ENCODE data around the gene EMSY. TPM values are rescaled to one million over a fixed set of nuclear protein-coding genes. Genes with fewer than 3 reads are reported as not detected.

EMSY gene
- total and polyA plus RNA-seq, 2 donors (not counting 3 experiments of a cell fraction or from before 2014, with no cell fraction given) = 18.3 to 25.7 TPM

GRCh38 chr11:76553554-76554476 is 109.0 kb downstream of the EMSY start:
- DNase-seq (ENCODE audit: low read depth, low spot score) (peak; percentile 84), FAIRE-seq (no peak)
- Histone ChIP-seq H3K27me3 (ENCODE audit: control insufficient read depth in 2 of 2, insufficient read depth in 2 of 2, low read length in 2 of 2) (no peaks in the 10 kb centered on the region), H3K79me2 (ENCODE audit: control insufficient read depth, insufficient read depth, low read length) (no peaks in the 10 kb centered on the region), H3K9me1 (replicated peaks; ENCODE audit: control insufficient read depth, extremely low read depth, insufficient read depth, low read length) (no peaks in the 10 kb centered on the region), H3K9me3 (replicated peaks; ENCODE audit: control insufficient read depth, insufficient read depth, low read length) (no peaks in the 10 kb centered on the region), H2AFZ (ENCODE audit: low read depth, low read length) (no peak overlapping the region), H3K4me1 (ENCODE audit: control insufficient read depth, extremely low read depth, insufficient read depth, low read length) (peaks cover 42% of the 10 kb centered on the region), H3K4me2 (ENCODE audit: insufficient read depth, low read length) (peak overlapping the region; percentile 27), H3K9ac (replicated peaks; ENCODE audit: extremely low read depth, insufficient read depth, low read length) (no peak overlapping the region), H3K36me3 (ENCODE audit: control insufficient read depth in 2 of 2, extremely low read depth in 1 of 2, insufficient read depth in 2 of 2, low read length in 2 of 2) (no peaks in the 10 kb centered on the region), H4K20me1 (replicated peaks; ENCODE audit: control insufficient read depth, extremely low read depth, insufficient read depth, low read length) (no peaks in the 10 kb centered on the region), H3K4me3 (replicated peaks in 1 of 3; ENCODE audit: insufficient read depth in 1 of 3, low read depth in 1 of 3, low read length in 3 of 3) (no peak overlapping the region), H3K27ac (ENCODE audit: insufficient read depth, low read depth, low read length) (no peak overlapping the region)
- dilution Hi-C loops (cut with MboI; ENCODE audit: extremely low pct_ligation_motif_present, low sequenced_read_pairs) = no loop called here
- intact Hi-C loops (cut with micrococcal nuclease) = no loop called here
- no TSS peak for BruUV-seq (replicated peaks)
- CTCF ChIA-PET = interaction anchor here (0.8 to 3.0 kb wide), 6 partner anchors 24 to 128 kb away, joined by 3 to 10 read pairs (median 4); no protein-coding TSS in a partner anchor
- POLR2A ChIA-PET = no interaction called here
- no peak for TF ChIP-seq POLR2A (IDR thresholded peaks at IDR 0.05; ENCODE audit: low read depth, low read length)
- TF ChIP-seq MYC (IDR thresholded peaks at IDR 0.05; ENCODE audit: low read depth, low read length) = no peak
- no peak for TF ChIP-seq EZH2 (IDR thresholded peaks at IDR 0.05; ENCODE audit: borderline replicate concordance, low read depth, low read length, severe bottlenecking)
- no peak for TF ChIP-seq GATA2 (IDR thresholded peaks at IDR 0.05; ENCODE audit: insufficient read depth, insufficient read length, low read depth, low read length)

GRCh38 chr11:76554767-76555166 is 109.9 kb downstream of the EMSY start:
- no TSS peak for BruUV-seq (replicated peaks)
- H3K79me2 ChIP-seq (ENCODE audit: control insufficient read depth, insufficient read depth, low read length) = no peaks in the 10 kb centered on the region
- no peak overlapping the region for H3K4me2 ChIP-seq (ENCODE audit: insufficient read depth, low read length)
- FAIRE-seq (no peak), DNase-seq (ENCODE audit: low read depth, low spot score) (no peak)
- intact Hi-C loops (cut with micrococcal nuclease) = no loop called here
- H3K36me3 ChIP-seq (ENCODE audit: control insufficient read depth in 2 of 2, extremely low read depth in 1 of 2, insufficient read depth in 2 of 2, low read length in 2 of 2) = no peaks in the 10 kb centered on the region
- ChIA-PET CTCF (interaction anchor here (1.0 to 3.0 kb wide), 4 partner anchors 23 to 127 kb away, joined by 3 to 10 read pairs (median 5); no protein-coding TSS in a partner anchor), POLR2A (no interaction called here)
- H3K4me1 ChIP-seq (ENCODE audit: control insufficient read depth, extremely low read depth, insufficient read depth, low read length) = peaks cover 46% of the 10 kb centered on the region
- H3K9me3 ChIP-seq (replicated peaks; ENCODE audit: control insufficient read depth, insufficient read depth, low read length) = no peaks in the 10 kb centered on the region
- no peaks in the 10 kb centered on the region for H3K9me1 ChIP-seq (replicated peaks; ENCODE audit: control insufficient read depth, extremely low read depth, insufficient read depth, low read length)
- no peaks in the 10 kb centered on the region for H4K20me1 ChIP-seq (replicated peaks; ENCODE audit: control insufficient read depth, extremely low read depth, insufficient read depth, low read length)
- H3K4me3 ChIP-seq (replicated peaks in 1 of 3; ENCODE audit: insufficient read depth in 1 of 3, low read depth in 1 of 3, low read length in 3 of 3) = no peak overlapping the region
- H3K9ac ChIP-seq (replicated peaks; ENCODE audit: extremely low read depth, insufficient read depth, low read length) = no peak overlapping the region
- H2AFZ ChIP-seq (ENCODE audit: low read depth, low read length) = no peak overlapping the region
- no peak overlapping the region for H3K27ac ChIP-seq (ENCODE audit: insufficient read depth, low read depth, low read length)
- no peaks in the 10 kb centered on the region for H3K27me3 ChIP-seq (ENCODE audit: control insufficient read depth in 2 of 2, insufficient read depth in 2 of 2, low read length in 2 of 2)
- TF ChIP-seq POLR2A (IDR thresholded peaks at IDR 0.05; ENCODE audit: low read depth, low read length) = no peak
- no peak for TF ChIP-seq EZH2 (IDR thresholded peaks at IDR 0.05; ENCODE audit: borderline replicate concordance, low read depth, low read length, severe bottlenecking)
- TF ChIP-seq MYC (IDR thresholded peaks at IDR 0.05; ENCODE audit: low read depth, low read length) = no peak
- dilution Hi-C loops (cut with MboI; ENCODE audit: extremely low pct_ligation_motif_present, low sequenced_read_pairs) = no loop called here

Measured in endothelial cell of umbilical vein (primary cell).